NCI-H1694 treated with DMSO at 0.1 percent for 48 hours (cell line): ENCODE measurements around the gene FOXP1.
"Not testable (repeated sequence)": the region's sequence is repeated elsewhere in the genome, so short reads cannot be mapped to it uniquely, and the experiment has no call there.

Source experiments
- DNase-seq: peaks from one replicate; lab custom pipeline; 2025; lab: John Stamatoyannopoulos, UW

FOXP1 gene

GRCh38 chr3:71451060-71451459, 132.5 kb downstream of the FOXP1 start:
- DNase-seq, result no peak

- no peak for DNase-seq
Measured at GRCh38 chr3:71450162-71450561, 133.4 kb downstream of the FOXP1 start.

GRCh38 chr3:71447803-71448202, 135.7 kb downstream of the FOXP1 start:
- DNase-seq, result no peak

DNA sequence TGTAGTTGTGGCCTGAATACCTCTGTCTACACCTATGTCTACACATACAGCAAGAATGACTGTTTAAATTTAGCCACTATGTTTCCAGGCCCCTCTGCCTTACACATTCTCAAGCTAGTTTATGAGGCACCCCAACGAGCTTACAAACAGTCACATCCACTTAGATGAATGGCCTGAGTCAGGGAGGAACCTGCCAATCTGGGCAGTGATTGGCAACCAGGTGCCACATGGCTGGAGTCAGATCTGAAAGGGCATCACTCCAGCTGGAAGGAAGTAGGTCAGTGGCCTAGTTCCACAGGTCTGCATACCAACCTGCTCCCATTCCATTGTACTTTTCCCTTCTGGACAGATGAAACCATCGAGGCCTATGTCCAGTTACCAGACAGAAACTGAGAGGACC, 136.3 kb downstream of the FOXP1 start:
- DNase-seq, result no peak

GRCh38 chr3:71446734-71447133, 136.8 kb downstream of the FOXP1 start:
- DNase-seq, result no peak

DNA sequence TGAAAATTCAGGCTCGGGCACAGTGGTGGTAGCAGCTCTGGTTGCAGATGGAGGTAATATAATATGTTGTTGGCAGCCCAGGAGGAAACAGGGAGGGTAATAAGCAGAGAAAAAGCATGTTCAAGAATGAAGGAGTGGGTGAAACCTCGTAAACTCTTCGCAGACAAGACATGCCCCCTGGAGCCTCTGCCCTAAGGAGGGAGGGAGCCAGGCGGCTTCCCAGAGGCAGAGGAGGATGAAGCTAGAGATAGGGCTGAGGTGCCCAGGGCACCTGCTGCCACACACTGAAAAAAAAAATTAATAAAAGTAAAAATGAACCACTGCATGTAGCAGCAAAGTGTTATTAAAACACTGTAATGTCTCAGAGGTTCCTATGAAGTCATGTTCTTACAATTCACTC, 137.3 kb downstream of the FOXP1 start:
- no peak for DNase-seq

DNA sequence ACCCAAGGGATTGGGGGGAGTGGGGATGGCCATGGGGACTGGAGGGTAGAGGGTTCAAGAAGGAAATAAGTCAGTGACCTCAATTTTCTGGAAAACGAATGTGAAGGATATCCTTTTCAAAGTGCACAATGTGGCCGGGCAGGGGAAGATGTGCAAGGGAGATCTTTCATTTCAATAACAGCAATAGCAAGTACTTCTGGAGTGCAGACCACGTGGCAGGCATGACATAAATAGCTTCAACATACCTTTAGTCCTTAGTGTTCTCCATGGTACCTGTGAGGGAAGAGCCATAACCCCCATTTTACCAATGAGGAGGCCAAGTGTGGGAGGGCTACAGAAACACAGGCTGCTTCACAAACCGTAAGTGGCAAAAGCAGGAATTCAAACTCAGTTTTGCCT, 138.7 kb downstream of the FOXP1 start:
- no peak for DNase-seq

- DNase-seq, result no peak
Measured at GRCh38 chr3:71444028-71444860, 139.3 kb downstream of the FOXP1 start.

DNA sequence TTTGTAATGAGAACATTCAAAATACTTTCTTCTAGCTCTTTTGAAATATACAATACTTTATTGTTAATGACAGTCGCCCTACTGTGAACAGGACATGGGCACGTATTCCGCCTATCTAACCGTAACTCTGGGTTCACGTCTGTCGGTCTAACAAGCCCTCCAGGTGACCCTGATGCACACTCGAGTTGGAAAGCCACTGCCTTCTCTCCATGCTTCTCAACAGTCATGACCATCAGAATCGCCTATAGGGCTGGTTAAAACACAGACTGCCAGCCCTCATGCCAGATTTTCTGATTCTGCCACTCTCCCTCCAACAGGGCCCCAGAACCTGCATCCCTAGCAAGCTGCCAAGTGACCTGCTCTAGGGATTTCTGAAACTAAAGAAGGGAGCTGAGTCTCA, 140.2 kb downstream of the FOXP1 start:
- no peak for DNase-seq

- DNase-seq, result no peak
Measured at GRCh38 chr3:71442652-71443042, 140.9 kb downstream of the FOXP1 start.

DNA sequence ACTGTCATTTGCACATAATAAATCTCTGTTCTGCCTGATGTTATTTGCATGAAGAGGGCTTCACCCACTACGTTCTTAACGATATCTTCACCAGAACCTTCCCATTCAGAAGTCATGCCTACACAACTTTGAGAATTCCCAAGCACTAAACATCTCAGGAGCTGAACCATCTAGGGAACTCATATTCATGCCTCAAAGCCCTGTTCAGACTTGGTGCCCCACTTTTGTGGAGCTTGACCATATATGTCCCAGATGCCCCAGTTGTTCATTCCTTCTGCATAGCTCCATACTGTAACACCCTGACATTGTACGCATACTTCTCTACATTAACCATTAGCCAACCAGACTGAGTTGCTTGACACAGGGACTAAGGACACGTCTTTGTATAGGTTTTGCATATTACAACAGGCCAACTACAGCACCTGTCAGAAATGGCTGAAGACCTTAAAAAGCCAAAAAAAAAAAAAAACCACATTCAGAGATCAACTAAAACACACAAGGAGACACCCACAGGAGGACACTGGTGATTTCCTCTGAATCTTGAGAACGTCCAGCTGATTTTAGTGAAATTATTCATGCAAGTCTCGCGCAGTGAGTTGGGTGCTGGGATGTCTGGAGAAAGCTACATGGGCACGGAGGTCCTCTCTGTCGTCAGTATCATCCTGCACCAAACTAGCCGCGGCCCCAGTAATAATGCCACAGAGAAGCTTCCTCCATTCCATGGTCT, 141.4 kb downstream of the FOXP1 start:
- DNase-seq, result no peak

- no peak for DNase-seq
Measured at GRCh38 chr3:71441217-71441924, 142.2 kb downstream of the FOXP1 start.

DNA sequence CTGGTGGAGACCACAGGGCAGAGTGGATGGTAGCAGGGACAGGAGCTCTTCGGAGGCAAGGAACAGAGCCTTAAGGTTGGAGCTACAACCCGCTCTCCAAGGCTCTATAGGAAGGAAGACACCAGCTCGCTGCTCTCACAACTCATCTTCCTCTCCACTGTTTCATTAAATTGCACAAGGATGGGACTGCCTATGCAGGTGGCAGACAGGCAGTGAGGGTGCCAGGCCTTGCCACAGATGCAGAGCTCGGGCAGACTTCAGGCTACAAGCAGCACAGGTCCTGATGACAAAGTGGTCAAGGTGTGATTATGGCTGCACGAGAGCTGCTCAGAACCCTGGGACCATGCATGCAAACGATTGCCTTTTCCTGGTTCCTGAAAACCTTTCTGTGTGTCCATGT, 144.6 kb downstream of the FOXP1 start:
- DNase-seq, result no peak

- no peak for DNase-seq
Measured at GRCh38 chr3:71438071-71438685, 145.3 kb downstream of the FOXP1 start.

DNA sequence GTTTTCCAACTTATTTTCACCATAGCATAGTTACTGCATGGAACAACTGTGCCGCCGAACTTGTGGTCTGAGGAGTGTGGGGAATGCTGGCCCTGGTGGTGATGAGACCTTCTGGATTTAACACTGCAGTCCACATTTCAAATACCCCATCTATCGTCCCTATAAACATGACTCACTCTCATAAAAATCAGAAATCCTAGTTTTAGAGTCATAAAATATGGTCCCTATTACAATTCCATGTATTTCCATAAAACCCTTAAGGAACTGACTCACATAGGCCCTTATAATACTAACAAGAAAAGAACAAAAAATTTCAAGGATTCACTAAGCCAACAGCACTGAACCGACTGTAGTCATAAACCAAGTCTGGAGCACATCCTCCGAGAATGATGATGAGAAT, 147.2 kb downstream of the FOXP1 start:
- DNase-seq, result no peak

DNA sequence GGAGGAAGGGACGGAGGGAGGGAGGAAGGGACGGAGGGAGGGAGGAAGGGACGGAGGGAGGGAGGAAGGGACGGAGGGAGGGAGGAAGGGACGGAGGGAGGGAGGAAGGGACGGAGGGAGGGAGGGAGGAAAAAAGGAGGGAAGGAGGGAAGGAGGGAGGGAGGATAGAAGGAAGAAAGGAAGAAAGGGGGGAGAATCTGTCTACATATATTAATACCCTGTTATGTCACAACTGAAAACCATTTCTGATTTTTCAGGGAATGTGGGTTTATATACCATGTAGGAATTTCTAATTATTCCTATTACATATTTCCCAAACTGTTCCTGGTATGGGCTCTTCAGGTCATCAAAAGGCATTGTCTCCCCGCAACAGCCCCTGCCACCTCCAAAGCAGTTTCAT, 147.7 kb downstream of the FOXP1 start:
- not testable (repeated sequence) for DNase-seq

DNA sequence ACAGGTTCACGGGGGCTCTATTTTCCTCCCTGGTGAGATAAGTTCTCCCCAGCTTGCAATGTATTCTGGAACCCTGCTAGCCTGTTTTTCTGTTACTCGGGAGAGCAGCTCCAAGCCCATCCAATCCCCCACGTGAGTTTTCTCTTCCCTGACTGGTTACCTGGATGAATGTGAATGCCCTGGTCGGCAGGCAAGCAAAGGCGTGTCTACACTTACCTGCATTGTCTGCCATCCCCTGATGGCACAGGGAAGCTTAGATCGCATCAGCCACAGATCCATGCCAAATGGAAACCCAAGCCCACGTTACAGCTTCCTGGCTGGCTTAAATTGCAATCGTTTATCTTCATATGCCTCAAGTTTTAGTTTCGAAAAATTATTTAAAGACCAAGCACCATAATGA, 149.9 kb downstream of the FOXP1 start:
- no peak for DNase-seq

- DNase-seq, result no peak
Measured at GRCh38 chr3:71432044-71432975, 151.2 kb downstream of the FOXP1 start.

DNA sequence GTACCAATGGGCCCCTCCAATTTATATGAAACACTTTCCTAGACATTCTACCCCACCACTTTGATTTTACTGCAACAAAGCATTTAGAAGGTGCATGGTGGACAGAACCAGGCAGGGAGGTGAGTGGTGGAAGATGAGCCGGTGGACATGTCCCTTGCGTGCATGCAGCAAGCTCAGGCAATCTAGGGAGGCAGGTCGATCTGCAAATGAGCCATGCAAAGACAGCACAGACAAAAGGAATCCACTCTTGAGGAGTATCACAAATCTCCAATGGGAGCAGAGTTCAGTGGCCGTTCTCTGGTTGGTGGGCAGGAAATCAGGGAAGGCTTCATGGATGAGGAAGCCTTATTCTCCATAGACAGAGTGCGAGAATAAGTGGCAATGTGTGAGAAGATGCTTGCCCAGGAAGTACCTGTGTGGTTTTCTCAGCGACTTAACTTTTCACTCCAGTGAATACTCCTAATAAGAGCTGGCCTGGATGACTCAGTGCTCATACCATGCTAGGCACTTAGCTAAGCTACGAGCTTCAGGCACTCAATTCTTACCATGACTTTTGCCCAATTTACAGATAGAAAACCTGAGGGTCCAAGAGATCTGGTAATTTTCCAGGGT, 152.5 kb downstream of the FOXP1 start:
- DNase-seq, result no peak

GRCh38 chr3:71429597-71429988, 153.9 kb downstream of the FOXP1 start:
- DNase-seq, result no peak
